Fibroblast of lung (primary cell): ENCODE data around the gene CEACAM16.

Experiments
- CTCF ChIP-seq, 2 donors: IDR thresholded peaks in 1 of 2; conservative IDR thresholded peaks in 1 of 2; 1 replicate in 1 of 2; 2 replicates in 1 of 2; pipeline ENCODE4 v1.5.1; 2011 to 2012; ENCODE audit warnings: low read length in 2 of 2, control low read depth in 1 of 2, inconsistent platforms in 1 of 2, low read depth in 1 of 2, mild to moderate bottlenecking in 1 of 2
- EZH2 ChIP-seq: IDR thresholded peaks from 2 replicates; pipeline ENCODE4 v1.5.1; 2012; ENCODE audit warnings: low read length, control low read depth, mild to moderate bottlenecking; ENCODE audit errors: missing control alignments

GRCh38 chr19:44666852-44667556, 31.9 kb upstream of the CEACAM16 start:
- TF ChIP-seq EZH2 (no peak), CTCF (conservative IDR thresholded peaks at IDR 0.05 in 1 of 2, IDR thresholded peaks at IDR 0.05 in 1 of 2; ENCODE audit: low read depth in 1 of 2, low read length in 2 of 2) (no peak)
